ENCODE measurements around the gene COL23A1.

Gene COL23A1

DNA sequence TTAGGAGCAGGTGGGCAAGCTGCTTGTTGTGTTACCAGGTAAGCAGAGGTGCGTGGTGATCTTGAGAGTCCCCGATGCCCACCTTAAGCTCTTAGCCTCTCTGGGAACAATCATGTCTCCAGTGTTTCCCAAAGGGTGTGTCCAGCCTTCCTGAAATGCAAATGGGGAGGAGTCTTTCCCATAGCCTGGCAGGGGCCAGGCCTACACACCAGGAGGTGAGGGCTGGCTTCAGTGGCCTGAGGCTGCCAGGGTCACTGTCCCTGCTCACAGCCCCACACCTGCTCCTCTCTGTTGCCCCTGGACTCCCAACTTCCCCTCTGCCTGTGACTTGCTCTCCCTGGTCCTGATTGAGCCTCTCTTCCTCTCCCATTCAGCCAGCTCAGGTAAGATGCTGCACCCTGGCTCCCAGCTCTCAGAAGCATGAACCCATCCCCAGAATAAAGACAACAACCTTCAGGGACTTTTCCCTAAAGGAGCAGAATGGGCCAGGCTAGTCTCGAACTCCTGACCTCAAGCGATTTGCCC is 291.8 kb downstream of the COL23A1 start:
- no peak for DNase-seq (ENCODE audit: low read depth)
- TF ChIP-seq, protein P1, sequence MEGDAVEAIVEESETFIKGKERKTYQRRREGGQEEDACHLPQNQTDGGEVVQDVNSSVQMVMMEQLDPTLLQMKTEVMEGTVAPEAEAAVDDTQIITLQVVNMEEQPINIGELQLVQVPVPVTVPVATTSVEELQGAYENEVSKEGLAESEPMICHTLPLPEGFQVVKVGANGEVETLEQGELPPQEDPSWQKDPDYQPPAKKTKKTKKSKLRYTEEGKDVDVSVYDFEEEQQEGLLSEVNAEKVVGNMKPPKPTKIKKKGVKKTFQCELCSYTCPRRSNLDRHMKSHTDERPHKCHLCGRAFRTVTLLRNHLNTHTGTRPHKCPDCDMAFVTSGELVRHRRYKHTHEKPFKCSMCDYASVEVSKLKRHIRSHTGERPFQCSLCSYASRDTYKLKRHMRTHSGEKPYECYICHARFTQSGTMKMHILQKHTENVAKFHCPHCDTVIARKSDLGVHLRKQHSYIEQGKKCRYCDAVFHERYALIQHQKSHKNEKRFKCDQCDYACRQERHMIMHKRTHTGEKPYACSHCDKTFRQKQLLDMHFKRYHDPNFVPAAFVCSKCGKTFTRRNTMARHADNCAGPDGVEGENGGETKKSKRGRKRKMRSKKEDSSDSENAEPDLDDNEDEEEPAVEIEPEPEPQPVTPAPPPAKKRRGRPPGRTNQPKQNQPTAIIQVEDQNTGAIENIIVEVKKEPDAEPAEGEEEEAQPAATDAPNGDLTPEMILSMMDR (IDR thresholded peaks at IDR 0.05; ENCODE audit: low read depth, low read length, missing control alignments): no peak
- no peak overlapping the region for H3K4me3 ChIP-seq (ENCODE audit: low read depth, low read length)

DNA sequence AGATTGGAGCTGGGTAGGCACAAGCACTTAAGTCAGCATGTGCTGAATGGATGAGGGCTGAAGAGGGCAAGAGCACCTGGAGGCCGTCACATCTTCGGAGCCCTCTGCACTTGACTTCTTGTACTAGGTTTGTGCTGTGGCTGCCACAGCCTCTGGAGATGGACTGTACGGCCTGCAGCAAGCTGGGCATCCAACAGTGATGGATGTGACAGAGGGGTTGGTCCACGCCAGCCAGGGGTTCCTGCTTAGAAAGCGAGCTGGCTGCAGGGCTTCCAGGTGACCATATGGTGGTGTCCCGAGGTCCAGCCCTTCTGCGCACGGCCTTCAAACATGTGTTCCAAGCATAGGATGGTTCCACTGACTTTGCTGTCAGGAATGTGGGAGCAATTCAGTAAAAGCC is 292.4 kb downstream of the COL23A1 start:
- DNase-seq (ENCODE audit: low read depth): no peak
- H3K4me3 ChIP-seq (ENCODE audit: low read depth, low read length): no peak overlapping the region
- TF ChIP-seq, protein P1 (IDR thresholded peaks at IDR 0.05; ENCODE audit: low read depth, low read length, missing control alignments): no peak

DNA sequence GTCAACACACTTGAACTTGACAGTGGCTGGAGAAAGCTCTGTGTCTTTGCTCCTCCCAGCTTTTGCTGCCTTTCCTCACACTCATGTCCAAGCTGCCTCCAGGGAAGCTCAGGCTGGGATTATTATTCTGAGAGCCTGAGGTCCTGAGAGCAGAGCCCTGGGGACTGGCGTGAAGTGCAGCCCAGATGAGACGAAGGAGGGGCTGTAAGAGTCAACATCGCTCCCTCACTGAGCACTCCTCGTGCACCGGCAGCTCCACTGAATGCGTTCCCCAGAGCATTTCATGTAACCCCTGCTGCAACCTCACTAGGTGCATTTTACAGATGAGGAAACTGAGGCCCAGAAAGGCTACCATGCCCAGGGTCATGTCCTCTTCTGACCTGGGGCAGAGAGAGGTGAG is 294.1 kb downstream of the COL23A1 start:
- no peak overlapping the region for H3K4me3 ChIP-seq (ENCODE audit: low read depth, low read length)
- TF ChIP-seq, protein P1 (IDR thresholded peaks at IDR 0.05; ENCODE audit: low read depth, low read length, missing control alignments): no peak
- no peak for DNase-seq (ENCODE audit: low read depth)

DNA sequence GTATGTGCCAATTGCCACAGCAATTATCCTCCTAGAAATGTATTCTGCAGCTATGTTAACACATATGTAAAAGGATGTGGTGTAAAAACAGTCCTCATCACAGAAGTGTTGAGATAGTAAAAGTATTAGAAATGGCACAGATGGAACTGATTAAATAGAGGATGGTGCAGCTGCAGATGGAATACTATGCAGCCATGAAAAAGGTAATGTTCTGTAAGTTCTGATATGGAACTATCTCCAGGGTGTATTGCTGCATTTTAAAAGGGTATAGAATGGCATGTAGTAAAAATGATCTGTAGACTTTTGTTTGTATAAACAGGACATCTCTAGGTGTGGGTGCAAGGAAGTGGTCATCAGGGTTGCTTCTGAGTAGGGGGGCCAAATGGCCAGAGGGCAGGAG is 294.6 kb downstream of the COL23A1 start:
- TF ChIP-seq, protein P1 (IDR thresholded peaks at IDR 0.05; ENCODE audit: low read depth, low read length, missing control alignments): no peak
- DNase-seq (ENCODE audit: low read depth): no peak
- no peak overlapping the region for H3K4me3 ChIP-seq (ENCODE audit: low read depth, low read length)

DNA sequence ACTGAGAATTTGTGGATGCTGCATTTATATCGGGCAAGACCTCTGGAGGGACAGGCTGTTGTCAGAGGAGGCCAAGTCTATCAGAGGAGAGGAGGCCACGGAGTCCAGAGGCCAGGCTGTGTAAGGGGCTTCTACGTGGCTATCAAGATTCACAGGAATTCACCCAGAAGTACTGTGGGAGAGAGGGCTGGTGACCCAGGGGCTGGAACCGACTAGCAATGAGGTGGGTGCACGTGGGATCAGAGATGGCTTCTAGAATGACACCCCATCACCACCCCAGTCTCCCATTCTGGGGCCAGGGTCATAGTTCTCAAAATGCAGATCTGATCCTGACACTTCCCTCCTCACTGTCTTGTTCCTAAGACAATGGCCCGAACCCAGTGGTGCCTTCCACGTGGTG is 296.4 kb downstream of the COL23A1 start:
- H3K4me3 ChIP-seq (ENCODE audit: low read depth, low read length): no peak overlapping the region
- no peak for DNase-seq (ENCODE audit: low read depth)
- TF ChIP-seq, protein P1 (IDR thresholded peaks at IDR 0.05; ENCODE audit: low read depth, low read length, missing control alignments): no peak

DNA sequence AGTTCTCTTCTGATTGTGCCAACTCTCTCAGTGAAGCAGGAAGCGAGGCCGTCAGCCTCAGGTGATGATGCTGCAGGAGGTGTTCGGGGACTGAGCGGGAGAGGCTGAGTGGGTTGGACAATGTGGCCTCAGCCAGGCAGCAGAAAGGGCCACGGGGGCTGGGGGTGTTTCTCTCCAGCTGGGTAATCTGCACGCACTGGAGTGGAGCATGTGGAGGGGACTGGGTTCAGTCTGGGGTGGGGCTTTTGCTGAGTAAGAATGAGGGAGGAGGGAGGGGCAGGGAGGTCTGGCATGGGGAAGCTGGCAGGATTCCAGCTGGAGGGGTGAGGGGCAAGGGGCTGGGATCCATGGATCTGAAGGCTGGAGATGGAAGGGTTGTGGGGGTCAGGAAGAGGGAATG is 296.8 kb downstream of the COL23A1 start:
- no peak for DNase-seq (ENCODE audit: low read depth)
- TF ChIP-seq, protein P1 (IDR thresholded peaks at IDR 0.05; ENCODE audit: low read depth, low read length, missing control alignments): no peak
- no peak overlapping the region for H3K4me3 ChIP-seq (ENCODE audit: low read depth, low read length)

DNA sequence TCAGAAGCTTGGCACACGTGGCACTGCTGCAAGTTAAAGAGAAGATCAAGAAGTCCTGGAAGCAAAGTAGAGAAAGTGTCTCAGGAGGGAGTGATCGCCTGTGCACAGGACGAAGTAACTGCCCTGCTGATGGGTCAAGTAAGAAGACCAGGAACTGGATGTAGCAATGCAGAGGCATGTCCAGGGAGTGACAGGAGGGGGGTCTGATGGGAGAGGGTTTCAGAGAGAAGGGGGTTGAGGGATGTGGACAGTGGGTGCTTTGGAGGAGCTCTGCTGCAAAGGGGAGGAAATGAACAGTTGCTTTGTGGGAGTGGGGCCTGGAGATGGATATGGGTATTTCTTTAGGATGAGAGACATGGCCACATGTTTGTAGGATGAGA is 297.4 kb downstream of the COL23A1 start:
- no peak overlapping the region for H3K4me3 ChIP-seq (ENCODE audit: low read depth, low read length)
- TF ChIP-seq, protein P1 (IDR thresholded peaks at IDR 0.05; ENCODE audit: low read depth, low read length, missing control alignments): no peak
- no peak for DNase-seq (ENCODE audit: low read depth)
